IPS-NIHi11 (cell line): ENCODE measurements around the gene CIDEA.

ENCODE experiments used
- DNase-seq: peaks from one replicate; pipeline ENCODE4 v3.0.0; 2012; ENCODE audit warnings: mixed read lengths, low spot score

Gene CIDEA

GRCh38 chr18:12274793-12275192 lies 20.6 kb downstream of the CIDEA start:
- DNase-seq: no peak

GRCh38 chr18:12276736-12277554 lies 22.8 kb downstream of the CIDEA start:
- no peak for DNase-seq

GRCh38 chr18:12278215-12278671 lies 24.1 kb downstream of the CIDEA start:
- DNase-seq: peak; percentile 50

GRCh38 chr18:12278741-12279682 lies 24.9 kb downstream of the CIDEA start:
- DNase-seq: peak; percentile 89

GRCh38 chr18:12279781-12280531 lies 25.8 kb downstream of the CIDEA start:
- no peak for DNase-seq

- DNase-seq: no peak
These were observed 27.7 kb downstream of the CIDEA start for GRCh38 chr18:12281861-12282260.

- DNase-seq: no peak
These were observed 28.4 kb downstream of the CIDEA start for GRCh38 chr18:12282442-12283039.

GRCh38 chr18:12283256-12283655 lies 29.1 kb downstream of the CIDEA start:
- DNase-seq: peak; percentile 36

- no peak for DNase-seq
These were observed 29.5 kb downstream of the CIDEA start for GRCh38 chr18:12283666-12284065.

- peak; percentile 42 for DNase-seq
These were observed 33.0 kb downstream of the CIDEA start for GRCh38 chr18:12287131-12287681.

- DNase-seq: peak; percentile 65
These were observed 33.7 kb downstream of the CIDEA start for GRCh38 chr18:12287684-12288402.

- DNase-seq: no peak
These were observed 34.2 kb downstream of the CIDEA start for GRCh38 chr18:12288403-12288755.

- no peak for DNase-seq
These were observed 35.9 kb downstream of the CIDEA start for GRCh38 chr18:12290086-12290485.

- no peak for DNase-seq
These were observed 37.0 kb downstream of the CIDEA start for GRCh38 chr18:12291161-12291560.

GRCh38 chr18:12291690-12292089 lies 37.5 kb downstream of the CIDEA start:
- DNase-seq: no peak

- DNase-seq: no peak
These were observed 39.7 kb downstream of the CIDEA start for GRCh38 chr18:12293831-12294230.

- no peak for DNase-seq
These were observed 41.4 kb downstream of the CIDEA start for GRCh38 chr18:12295389-12296086.

GRCh38 chr18:12296087-12296403 lies 41.9 kb downstream of the CIDEA start:
- no peak for DNase-seq

GRCh38 chr18:12296457-12296856 lies 42.3 kb downstream of the CIDEA start:
- no peak for DNase-seq

GRCh38 chr18:12299862-12300261 lies 45.7 kb downstream of the CIDEA start:
- no peak for DNase-seq
